Ishikawa (cell line): ENCODE results near the gene TRIM44.

Source experiments
- CEBPB ChIP-seq: IDR thresholded peaks from 2 replicates; pipeline ENCODE4 v1.6.1; 2012
- CREB1 ChIP-seq: IDR thresholded peaks from 2 replicates; pipeline ENCODE4 v1.6.1; 2012; ENCODE audit warnings: low read depth
- EGR1 ChIP-seq: IDR thresholded peaks from 2 replicates; pipeline ENCODE4 v1.6.1; 2012
- EP300 ChIP-seq: IDR thresholded peaks from 2 replicates; pipeline ENCODE4 v1.6.1; 2012; ENCODE audit warnings: borderline replicate concordance
- FOXM1 ChIP-seq: IDR thresholded peaks from 2 replicates; pipeline ENCODE4 v1.6.1; 2012; ENCODE audit warnings: low read depth, borderline replicate concordance
- NFIC ChIP-seq: IDR thresholded peaks from 2 replicates; pipeline ENCODE4 v1.6.1; 2012
- RAD21 ChIP-seq: IDR thresholded peaks from 2 replicates; pipeline ENCODE4 v1.6.1; 2012; ENCODE audit warnings: low read depth
- TAF1 ChIP-seq: IDR thresholded peaks from 2 replicates; pipeline ENCODE4 v1.6.1; 2012; ENCODE audit warnings: low read depth, mild to moderate bottlenecking
- TCF12 ChIP-seq: IDR thresholded peaks from 2 replicates; pipeline ENCODE4 v1.6.1; 2012; ENCODE audit warnings: low read depth
- TEAD4 ChIP-seq: IDR thresholded peaks from 2 replicates; pipeline ENCODE4 v1.6.1; 2012
- YY1 ChIP-seq: IDR thresholded peaks from 2 replicates; pipeline ENCODE4 v1.6.1; 2012; ENCODE audit warnings: low read depth
- ZBTB7A ChIP-seq: IDR thresholded peaks from 2 replicates; pipeline ENCODE4 v1.6.1; 2012; ENCODE audit warnings: low read depth
- TF ChIP-seq, protein P1 (sequence below): IDR thresholded peaks from 2 replicates; pipeline ENCODE4 v1.6.1; 2012; ENCODE audit warnings: low read depth, mild to moderate bottlenecking
- TF ChIP-seq, protein P2 (sequence below): IDR thresholded peaks from 2 replicates; pipeline ENCODE4 v1.6.1; 2012
- TF ChIP-seq, protein P3 (sequence below): IDR thresholded peaks from 2 replicates; pipeline ENCODE4 v1.6.1; 2012

TRIM44 gene

DNA sequence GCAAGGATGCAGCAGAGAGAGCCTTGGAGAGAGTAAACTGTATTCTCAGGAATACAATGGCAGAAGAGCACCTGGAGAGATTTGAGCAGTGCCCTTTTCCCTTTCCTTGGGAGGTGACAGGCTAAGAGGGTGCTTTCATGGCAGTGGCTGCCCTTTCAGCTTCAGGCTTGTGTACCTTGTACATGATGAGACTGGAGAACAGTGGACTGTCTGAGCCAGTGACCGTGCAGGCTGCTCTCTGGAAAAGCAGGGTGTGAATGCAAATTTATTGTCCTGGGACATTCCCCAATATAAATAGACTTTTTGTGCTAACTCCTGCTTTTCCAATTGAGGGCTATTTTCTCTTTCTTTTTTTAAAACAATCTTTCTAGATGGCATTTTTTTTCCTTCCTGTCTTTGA lies 99.3 kb downstream of the TRIM44 start:
- no peak for TF ChIP-seq NFIC
- no peak for TF ChIP-seq CEBPB
- no peak for TF ChIP-seq ZBTB7A
- TF ChIP-seq FOXM1 = no peak
- no peak for TF ChIP-seq YY1
- TF ChIP-seq CREB1 = no peak
- TF ChIP-seq EGR1 = no peak
- TF ChIP-seq EP300 = no peak
- TF ChIP-seq TEAD4 = no peak
- no peak for TF ChIP-seq TCF12
- TF ChIP-seq, protein P1, sequence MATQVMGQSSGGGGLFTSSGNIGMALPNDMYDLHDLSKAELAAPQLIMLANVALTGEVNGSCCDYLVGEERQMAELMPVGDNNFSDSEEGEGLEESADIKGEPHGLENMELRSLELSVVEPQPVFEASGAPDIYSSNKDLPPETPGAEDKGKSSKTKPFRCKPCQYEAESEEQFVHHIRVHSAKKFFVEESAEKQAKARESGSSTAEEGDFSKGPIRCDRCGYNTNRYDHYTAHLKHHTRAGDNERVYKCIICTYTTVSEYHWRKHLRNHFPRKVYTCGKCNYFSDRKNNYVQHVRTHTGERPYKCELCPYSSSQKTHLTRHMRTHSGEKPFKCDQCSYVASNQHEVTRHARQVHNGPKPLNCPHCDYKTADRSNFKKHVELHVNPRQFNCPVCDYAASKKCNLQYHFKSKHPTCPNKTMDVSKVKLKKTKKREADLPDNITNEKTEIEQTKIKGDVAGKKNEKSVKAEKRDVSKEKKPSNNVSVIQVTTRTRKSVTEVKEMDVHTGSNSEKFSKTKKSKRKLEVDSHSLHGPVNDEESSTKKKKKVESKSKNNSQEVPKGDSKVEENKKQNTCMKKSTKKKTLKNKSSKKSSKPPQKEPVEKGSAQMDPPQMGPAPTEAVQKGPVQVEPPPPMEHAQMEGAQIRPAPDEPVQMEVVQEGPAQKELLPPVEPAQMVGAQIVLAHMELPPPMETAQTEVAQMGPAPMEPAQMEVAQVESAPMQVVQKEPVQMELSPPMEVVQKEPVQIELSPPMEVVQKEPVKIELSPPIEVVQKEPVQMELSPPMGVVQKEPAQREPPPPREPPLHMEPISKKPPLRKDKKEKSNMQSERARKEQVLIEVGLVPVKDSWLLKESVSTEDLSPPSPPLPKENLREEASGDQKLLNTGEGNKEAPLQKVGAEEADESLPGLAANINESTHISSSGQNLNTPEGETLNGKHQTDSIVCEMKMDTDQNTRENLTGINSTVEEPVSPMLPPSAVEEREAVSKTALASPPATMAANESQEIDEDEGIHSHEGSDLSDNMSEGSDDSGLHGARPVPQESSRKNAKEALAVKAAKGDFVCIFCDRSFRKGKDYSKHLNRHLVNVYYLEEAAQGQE = no peak

DNA sequence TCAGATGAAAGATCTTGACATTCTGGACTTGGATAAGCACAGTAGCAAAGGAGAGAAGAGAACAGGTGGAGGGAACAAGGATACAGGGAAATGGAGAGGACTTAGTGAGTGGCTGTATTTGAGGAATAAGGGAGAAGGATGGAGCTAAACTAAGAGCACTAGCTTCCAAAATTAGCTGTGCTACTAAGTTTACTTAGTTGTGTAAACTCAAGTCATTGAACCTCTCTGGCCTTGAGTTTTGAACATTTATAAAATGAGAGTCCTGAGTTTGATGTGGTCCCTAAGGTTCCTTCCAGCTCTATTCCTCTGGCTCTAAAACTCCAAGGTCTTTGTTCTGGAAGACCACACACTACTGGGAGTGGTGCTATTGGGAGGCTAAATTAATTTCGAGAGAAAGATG lies 100.7 kb downstream of the TRIM44 start:
- TF ChIP-seq NFIC = no peak
- no peak for TF ChIP-seq RAD21
- TF ChIP-seq ZBTB7A = no peak
- TF ChIP-seq CEBPB = no peak
- TF ChIP-seq TAF1 = no peak
- TF ChIP-seq, protein P2, sequence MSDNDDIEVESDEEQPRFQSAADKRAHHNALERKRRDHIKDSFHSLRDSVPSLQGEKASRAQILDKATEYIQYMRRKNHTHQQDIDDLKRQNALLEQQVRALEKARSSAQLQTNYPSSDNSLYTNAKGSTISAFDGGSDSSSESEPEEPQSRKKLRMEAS = no peak
- TF ChIP-seq TEAD4 = no peak
- no peak for TF ChIP-seq TCF12
- TF ChIP-seq YY1 = no peak

DNA sequence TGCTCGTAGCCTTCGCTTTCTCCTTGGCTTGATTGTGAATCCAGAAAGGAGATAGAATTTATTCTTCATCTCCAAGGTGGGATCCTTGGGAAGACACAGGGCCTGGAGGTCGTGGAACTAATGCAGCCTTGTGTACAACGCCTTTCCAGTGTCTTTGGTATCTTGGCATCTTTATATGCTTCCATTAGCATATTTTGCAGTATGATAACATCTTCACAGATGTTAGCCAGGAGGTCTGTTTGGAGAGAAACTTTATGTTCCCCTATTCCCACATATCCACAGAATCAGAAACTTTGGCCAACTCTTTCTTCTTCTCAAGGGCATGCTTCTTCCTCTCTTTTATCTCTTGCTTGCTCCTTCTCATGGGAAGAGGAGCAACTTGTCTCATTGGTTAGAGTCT lies 101.2 kb downstream of the TRIM44 start:
- TF ChIP-seq TAF1 (no peak), EP300 (no peak), NFIC (no peak), CEBPB (no peak), EGR1 (no peak), ZBTB7A (no peak), TEAD4 (no peak), YY1 (no peak), TCF12 (no peak), CREB1 (no peak)
- TF ChIP-seq, protein P2 = no peak
- TF ChIP-seq, protein P3, sequence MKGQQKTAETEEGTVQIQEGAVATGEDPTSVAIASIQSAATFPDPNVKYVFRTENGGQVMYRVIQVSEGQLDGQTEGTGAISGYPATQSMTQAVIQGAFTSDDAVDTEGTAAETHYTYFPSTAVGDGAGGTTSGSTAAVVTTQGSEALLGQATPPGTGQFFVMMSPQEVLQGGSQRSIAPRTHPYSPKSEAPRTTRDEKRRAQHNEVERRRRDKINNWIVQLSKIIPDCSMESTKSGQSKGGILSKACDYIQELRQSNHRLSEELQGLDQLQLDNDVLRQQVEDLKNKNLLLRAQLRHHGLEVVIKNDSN = no peak

DNA sequence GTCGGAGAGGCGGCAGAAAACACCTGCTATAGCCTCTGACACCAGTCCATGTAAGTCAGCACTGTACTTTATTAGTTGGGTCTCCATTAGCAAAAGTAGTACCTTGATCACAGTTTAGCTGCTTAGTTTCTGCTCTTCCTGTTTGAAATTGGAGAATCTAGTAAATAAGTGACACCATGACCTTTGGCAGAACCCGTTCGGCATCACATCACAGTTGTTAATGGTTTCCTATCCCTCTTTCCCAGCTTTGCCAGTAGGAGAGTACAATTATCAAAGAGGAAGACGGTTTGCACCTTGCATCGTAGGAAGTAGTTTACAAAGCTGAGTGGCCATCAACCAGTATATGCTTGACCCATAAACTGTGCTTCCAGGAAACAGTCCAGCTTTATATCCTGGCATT lies 101.8 kb downstream of the TRIM44 start:
- TF ChIP-seq TAF1 = no peak
- TF ChIP-seq RAD21 = no peak

DNA sequence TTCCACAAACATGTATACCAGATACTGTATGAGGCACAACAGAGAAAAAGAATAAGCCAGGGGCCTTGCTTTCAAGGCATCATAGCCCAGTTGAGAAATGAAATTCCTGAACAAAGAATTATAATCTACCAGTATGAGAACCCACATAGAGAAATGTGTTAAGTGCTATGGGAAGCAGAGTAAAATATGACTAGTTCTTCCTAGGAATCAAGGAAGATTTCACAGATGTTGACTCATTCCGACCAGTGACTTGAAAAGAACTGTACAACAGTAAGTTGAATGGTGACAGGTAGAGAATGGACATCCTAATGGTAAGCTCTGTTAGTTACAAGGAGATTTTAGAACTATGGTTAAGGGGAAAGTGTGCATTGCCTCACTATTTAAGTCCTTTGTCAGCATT lies 102.6 kb downstream of the TRIM44 start:
- TF ChIP-seq, protein P2 = no peak
- TF ChIP-seq TCF12 (no peak), EP300 (no peak), YY1 (no peak), TAF1 (no peak), RAD21 (no peak), NFIC (no peak), FOXM1 (no peak)
- TF ChIP-seq, protein P3 = no peak
- TF ChIP-seq, protein P1 = no peak

DNA sequence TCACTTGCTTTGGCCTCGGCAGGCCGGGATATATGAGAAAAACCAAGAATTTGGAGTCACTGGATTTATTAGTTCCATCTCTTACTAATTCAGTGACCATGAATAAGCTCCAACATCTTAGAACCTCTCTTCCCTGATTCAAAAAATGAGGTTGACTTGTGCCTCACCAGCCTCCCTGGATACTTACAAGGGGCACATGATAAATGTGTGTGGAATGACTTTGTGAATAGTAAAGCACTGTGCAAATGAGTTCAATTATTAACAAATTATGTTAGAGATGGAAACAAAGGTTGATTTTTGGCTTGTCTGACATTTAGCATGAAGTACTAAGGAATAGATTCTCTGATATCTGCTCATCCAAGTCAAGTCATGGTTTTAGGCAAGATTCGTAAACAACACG lies 104.1 kb downstream of the TRIM44 start:
- TF ChIP-seq, protein P3 = no peak
- TF ChIP-seq TEAD4 = no peak
- no peak for TF ChIP-seq YY1
- no peak for TF ChIP-seq TCF12
- no peak for TF ChIP-seq NFIC
- no peak for TF ChIP-seq EP300
- no peak for TF ChIP-seq CREB1
- TF ChIP-seq, protein P2 = no peak
- TF ChIP-seq, protein P1 = no peak
- TF ChIP-seq TAF1 = no peak
- TF ChIP-seq CEBPB = no peak
- no peak for TF ChIP-seq FOXM1
- no peak for TF ChIP-seq EGR1
- TF ChIP-seq ZBTB7A = no peak
- TF ChIP-seq RAD21 = no peak
